ENCODE results near the gene SNX19.

DNA sequence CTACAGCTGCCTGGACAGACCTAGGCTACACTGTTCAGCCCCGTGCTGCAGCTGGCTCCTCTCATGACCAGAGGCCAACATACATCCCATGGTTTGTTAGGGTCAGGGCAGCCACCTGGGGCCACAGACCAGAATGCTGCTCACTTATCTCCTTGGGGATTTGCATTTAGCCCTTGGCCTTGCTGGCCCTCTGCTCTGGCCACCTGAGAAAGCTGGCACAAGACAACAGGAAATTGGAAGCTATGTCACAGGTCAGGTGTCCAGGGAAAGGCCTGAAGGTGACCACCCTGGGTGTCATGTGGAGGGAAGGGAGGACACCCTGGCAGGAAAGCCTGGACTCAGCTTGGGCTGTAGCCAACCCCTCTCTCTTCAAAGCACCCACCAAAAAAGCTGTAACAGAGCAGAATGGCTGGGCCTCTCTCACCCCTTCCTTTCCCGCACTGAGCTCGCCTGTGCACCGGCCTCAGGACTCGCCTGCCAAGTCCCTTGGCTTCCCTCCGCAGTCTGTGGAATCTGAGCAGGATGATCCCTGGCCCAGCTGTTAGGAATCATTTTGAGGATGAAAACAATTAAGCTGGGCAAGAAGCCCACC is 86.3 kb downstream of the SNX19 start:
- TF ChIP-seq CTCF (IDR thresholded peaks at IDR 0.05) (no peak), TAF1 (IDR thresholded peaks at IDR 0.05; ENCODE audit: borderline replicate concordance, low read depth, low read length) (no peak), RAD21 (IDR thresholded peaks at IDR 0.05; ENCODE audit: low read length) (no peak), POLR2AphosphoS5 (IDR thresholded peaks at IDR 0.05; ENCODE audit: low read depth, low read length) (no peak), JUND (IDR thresholded peaks at IDR 0.05) (no peak), EP300 (IDR thresholded peaks at IDR 0.05; ENCODE audit: borderline replicate concordance in 1 of 2, low read depth in 1 of 2, low read length in 1 of 2) (no peak), NFIC (IDR thresholded peaks at IDR 0.05; ENCODE audit: borderline replicate concordance) (no peak), RFX5 (IDR thresholded peaks at IDR 0.05; ENCODE audit: low read length) (no peak), PBX3 (IDR thresholded peaks at IDR 0.05) (no peak)
- TF ChIP-seq, protein P1, sequence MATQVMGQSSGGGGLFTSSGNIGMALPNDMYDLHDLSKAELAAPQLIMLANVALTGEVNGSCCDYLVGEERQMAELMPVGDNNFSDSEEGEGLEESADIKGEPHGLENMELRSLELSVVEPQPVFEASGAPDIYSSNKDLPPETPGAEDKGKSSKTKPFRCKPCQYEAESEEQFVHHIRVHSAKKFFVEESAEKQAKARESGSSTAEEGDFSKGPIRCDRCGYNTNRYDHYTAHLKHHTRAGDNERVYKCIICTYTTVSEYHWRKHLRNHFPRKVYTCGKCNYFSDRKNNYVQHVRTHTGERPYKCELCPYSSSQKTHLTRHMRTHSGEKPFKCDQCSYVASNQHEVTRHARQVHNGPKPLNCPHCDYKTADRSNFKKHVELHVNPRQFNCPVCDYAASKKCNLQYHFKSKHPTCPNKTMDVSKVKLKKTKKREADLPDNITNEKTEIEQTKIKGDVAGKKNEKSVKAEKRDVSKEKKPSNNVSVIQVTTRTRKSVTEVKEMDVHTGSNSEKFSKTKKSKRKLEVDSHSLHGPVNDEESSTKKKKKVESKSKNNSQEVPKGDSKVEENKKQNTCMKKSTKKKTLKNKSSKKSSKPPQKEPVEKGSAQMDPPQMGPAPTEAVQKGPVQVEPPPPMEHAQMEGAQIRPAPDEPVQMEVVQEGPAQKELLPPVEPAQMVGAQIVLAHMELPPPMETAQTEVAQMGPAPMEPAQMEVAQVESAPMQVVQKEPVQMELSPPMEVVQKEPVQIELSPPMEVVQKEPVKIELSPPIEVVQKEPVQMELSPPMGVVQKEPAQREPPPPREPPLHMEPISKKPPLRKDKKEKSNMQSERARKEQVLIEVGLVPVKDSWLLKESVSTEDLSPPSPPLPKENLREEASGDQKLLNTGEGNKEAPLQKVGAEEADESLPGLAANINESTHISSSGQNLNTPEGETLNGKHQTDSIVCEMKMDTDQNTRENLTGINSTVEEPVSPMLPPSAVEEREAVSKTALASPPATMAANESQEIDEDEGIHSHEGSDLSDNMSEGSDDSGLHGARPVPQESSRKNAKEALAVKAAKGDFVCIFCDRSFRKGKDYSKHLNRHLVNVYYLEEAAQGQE (IDR thresholded peaks at IDR 0.05; ENCODE audit: low read depth, low read length), result no peak
- TF ChIP-seq, protein P2, sequence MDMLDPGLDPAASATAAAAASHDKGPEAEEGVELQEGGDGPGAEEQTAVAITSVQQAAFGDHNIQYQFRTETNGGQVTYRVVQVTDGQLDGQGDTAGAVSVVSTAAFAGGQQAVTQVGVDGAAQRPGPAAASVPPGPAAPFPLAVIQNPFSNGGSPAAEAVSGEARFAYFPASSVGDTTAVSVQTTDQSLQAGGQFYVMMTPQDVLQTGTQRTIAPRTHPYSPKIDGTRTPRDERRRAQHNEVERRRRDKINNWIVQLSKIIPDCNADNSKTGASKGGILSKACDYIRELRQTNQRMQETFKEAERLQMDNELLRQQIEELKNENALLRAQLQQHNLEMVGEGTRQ (IDR thresholded peaks at IDR 0.05; ENCODE audit: borderline replicate concordance, low read depth, low read length), result no peak

Measured in SK-N-SH (cell line).